GM19455 (cell line): ENCODE data around the gene SIN3A.
A peak's percentile ranks its signal among the peaks of the same experiment; 100 is the strongest.
"Not testable (repeated sequence)": the region's sequence is repeated elsewhere in the genome, so short reads cannot be mapped to it uniquely, and the experiment has no call there.

Experiments used
- ATAC-seq: cut with Tn5 transposase; IDR thresholded peaks from one replicate; pipeline ENCODE4 v1.9.1; 2021; ENCODE audit not compliant: unreplicated experiment

SIN3A gene

GRCh38 chr15:75338661-75339240 lies 112.7 kb downstream of the SIN3A start:
- no peak for ATAC-seq

GRCh38 chr15:75335705-75336355 lies 115.7 kb downstream of the SIN3A start, which contains the start of gene COMMD4:
COMMD4 (plus strand) TSS chr15:75336063; CDS start chr15:75336090, 27 bp downstream.
- peak; percentile 64 for ATAC-seq

GRCh38 chr15:75335313-75335704 lies 116.2 kb downstream of the SIN3A start:
- no peak for ATAC-seq

- not testable (repeated sequence) for ATAC-seq
Measured at GRCh38 chr15:75333654-75334419, 117.7 kb downstream of the SIN3A start.

- not testable (repeated sequence) for ATAC-seq
Measured at GRCh38 chr15:75332093-75332492, 119.4 kb downstream of the SIN3A start.

GRCh38 chr15:75329571-75329970 lies 121.9 kb downstream of the SIN3A start:
- ATAC-seq = no peak

- ATAC-seq = no peak
Measured at GRCh38 chr15:75328493-75329314, 122.8 kb downstream of the SIN3A start.

GRCh38 chr15:75327491-75327890 lies 124.0 kb downstream of the SIN3A start:
- no peak for ATAC-seq

GRCh38 chr15:75327005-75327404 lies 124.5 kb downstream of the SIN3A start:
- no peak for ATAC-seq

- ATAC-seq = no peak
Measured at GRCh38 chr15:75325922-75326321, 125.6 kb downstream of the SIN3A start.

- ATAC-seq = no peak
Measured at GRCh38 chr15:75321711-75322110, 129.8 kb downstream of the SIN3A start.
